Transverse colon (tissue), 4 donors: ENCODE data around the gene NEURL1B.

Source experiments
- POLR2A ChIP-seq: fragments of 450-650 bp; IDR thresholded peaks from one replicate; pipeline ENCODE4 v1.6.1; 2016; ENCODE audit warnings: antibody characterized with exemption, mild to moderate bottlenecking, moderate library complexity
- POLR2AphosphoS5 ChIP-seq, 3 donors: sonication (generic); formaldehyde crosslinking; IDR thresholded peaks; one replicate each; pipeline ENCODE4 v1.6.1; 2016; ENCODE audit warnings: antibody characterized with exemption in 3 of 3
- TF ChIP-seq, protein P1 (sequence below), 5 experiments: fragments of 200-600 bp in 3 of 5; fragments of 450-650 bp in 2 of 5; sonication (generic) in 3 of 5; IDR thresholded peaks; 1 replicate in 2 of 5; 2 replicates in 3 of 5; pipeline ENCODE4 v1.5.1; 2016 to 2017; ENCODE audit warnings: antibody characterized with exemption in 5 of 5, inconsistent platforms in 3 of 5, mild to moderate bottlenecking in 2 of 5, moderate library complexity in 1 of 5

DNA sequence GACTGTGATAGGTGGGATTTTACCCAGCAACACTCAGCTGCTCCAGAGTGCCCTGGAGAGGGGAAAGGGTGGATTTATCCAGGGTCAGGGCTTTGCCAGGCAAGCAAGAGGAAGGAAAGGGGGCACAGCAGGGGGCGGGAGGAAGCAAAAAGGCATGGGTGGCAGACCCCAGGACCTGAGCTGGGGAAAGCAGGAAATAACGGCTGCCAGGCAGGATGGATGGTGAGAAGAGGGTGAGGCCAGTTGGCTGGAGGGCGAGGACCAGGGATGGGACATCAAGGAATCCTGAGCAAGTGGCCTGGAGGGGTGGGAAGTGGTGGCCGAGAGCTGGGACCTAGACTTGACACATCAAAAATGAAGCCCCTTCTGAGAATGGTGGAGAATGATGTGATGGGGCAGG is 65.7 kb downstream of the NEURL1B start:
- TF ChIP-seq POLR2A (no peak), POLR2AphosphoS5 (IDR thresholded peaks at IDR 0.05) (no peak)
- TF ChIP-seq, protein P1, sequence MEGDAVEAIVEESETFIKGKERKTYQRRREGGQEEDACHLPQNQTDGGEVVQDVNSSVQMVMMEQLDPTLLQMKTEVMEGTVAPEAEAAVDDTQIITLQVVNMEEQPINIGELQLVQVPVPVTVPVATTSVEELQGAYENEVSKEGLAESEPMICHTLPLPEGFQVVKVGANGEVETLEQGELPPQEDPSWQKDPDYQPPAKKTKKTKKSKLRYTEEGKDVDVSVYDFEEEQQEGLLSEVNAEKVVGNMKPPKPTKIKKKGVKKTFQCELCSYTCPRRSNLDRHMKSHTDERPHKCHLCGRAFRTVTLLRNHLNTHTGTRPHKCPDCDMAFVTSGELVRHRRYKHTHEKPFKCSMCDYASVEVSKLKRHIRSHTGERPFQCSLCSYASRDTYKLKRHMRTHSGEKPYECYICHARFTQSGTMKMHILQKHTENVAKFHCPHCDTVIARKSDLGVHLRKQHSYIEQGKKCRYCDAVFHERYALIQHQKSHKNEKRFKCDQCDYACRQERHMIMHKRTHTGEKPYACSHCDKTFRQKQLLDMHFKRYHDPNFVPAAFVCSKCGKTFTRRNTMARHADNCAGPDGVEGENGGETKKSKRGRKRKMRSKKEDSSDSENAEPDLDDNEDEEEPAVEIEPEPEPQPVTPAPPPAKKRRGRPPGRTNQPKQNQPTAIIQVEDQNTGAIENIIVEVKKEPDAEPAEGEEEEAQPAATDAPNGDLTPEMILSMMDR (IDR thresholded peaks at IDR 0.05) = no peak
